AG04450 (cell line): ENCODE data around the gene DMD. TPM values are rescaled to one million over a fixed set of nuclear protein-coding genes. Genes with fewer than 3 reads are reported as not detected.

ENCODE experiments used
- CTCF ChIA-PET: fragments of 300-600, 350-600 bp; formaldehyde crosslinking; extraction: SDS; loops from one replicate; lab custom pipeline; 2022; ENCODE audit warnings: antibody characterized with exemption, inconsistent platforms; lab: Charles Lee
- POLR2A ChIA-PET: fragments of 350-600 bp; formaldehyde crosslinking; extraction: SDS; loops from one replicate; lab custom pipeline; 2021; ENCODE audit warnings: antibody characterized with exemption, inconsistent platforms; lab: Yijun Ruan, JAX
- DNase-seq: peaks from one replicate; pipeline ENCODE4 v3.0.0-alpha.2; 2011; ENCODE audit warnings: low read depth, low spot score
- H3K27ac ChIP-seq: one replicate; pipeline ENCODE4 v1.5.1; 2012; ENCODE audit warnings: low read depth, low read length, control low read depth
- H3K27me3 ChIP-seq: one replicate; pipeline ENCODE4 v1.6.0; 2012; ENCODE audit warnings: low read length; ENCODE audit not compliant: control insufficient read depth, insufficient read depth
- H3K4me3 ChIP-seq: 2 replicates; pipeline ENCODE4 v1.5.1; 2011; ENCODE audit warnings: mild to moderate bottlenecking, low read depth, low read length, control low read depth
- H3K9me3 ChIP-seq: 2 replicates; pipeline ENCODE4 v1.5.1; 2012; ENCODE audit warnings: low read length; ENCODE audit not compliant: control insufficient read depth, insufficient read depth
- CTCF ChIP-seq: IDR thresholded peaks from 2 replicates; pipeline ENCODE4 v1.5.1; 2011; ENCODE audit warnings: low read depth, low read length, control low read depth, inconsistent platforms
- polyA plus RNA-seq: library from polyadenylated mRNA; depleted of rRNA; stranded (reverse); fragments of >200 nt; gene quantifications from 2 replicates; pipeline ENCODE4 v1.2.3, GENCODE V29; 2011

Gene DMD
- polyA plus RNA-seq, 1 experiment: 7.6 TPM

- CTCF ChIA-PET: no interaction called here
Measured at GRCh38 chrX:32397562-32398216, 813.7 kb downstream of the DMD start.

GRCh38 chrX:32395878-32396277 is 815.5 kb downstream of the DMD start:
- no peaks in the 10 kb centered on the region for H3K27me3 ChIP-seq
- DNase-seq: no peak
- H3K4me3 ChIP-seq: no peak overlapping the region
- no peak overlapping the region for H3K27ac ChIP-seq
- no peak for TF ChIP-seq CTCF
- no peaks in the 10 kb centered on the region for H3K9me3 ChIP-seq
- CTCF ChIA-PET: no interaction called here
- POLR2A ChIA-PET: no interaction called here

More at GRCh38 chrX:32397562-32398216, 813.7 kb downstream of the DMD start:
- TF ChIP-seq CTCF: no peak
- no peak for DNase-seq
- Histone ChIP-seq H3K27ac (no peak overlapping the region), H3K27me3 (no peaks in the 10 kb centered on the region), H3K9me3 (no peaks in the 10 kb centered on the region), H3K4me3 (no peak overlapping the region)
- POLR2A ChIA-PET: no interaction called here

GRCh38 chrX:32392655-32393054 is 818.7 kb downstream of the DMD start:
- no peak for DNase-seq
- POLR2A ChIA-PET: no interaction called here
- no peak for TF ChIP-seq CTCF
- CTCF ChIA-PET: no interaction called here
- Histone ChIP-seq H3K4me3 (no peak overlapping the region), H3K27me3 (no peaks in the 10 kb centered on the region), H3K27ac (no peak overlapping the region), H3K9me3 (no peaks in the 10 kb centered on the region)

DNA sequence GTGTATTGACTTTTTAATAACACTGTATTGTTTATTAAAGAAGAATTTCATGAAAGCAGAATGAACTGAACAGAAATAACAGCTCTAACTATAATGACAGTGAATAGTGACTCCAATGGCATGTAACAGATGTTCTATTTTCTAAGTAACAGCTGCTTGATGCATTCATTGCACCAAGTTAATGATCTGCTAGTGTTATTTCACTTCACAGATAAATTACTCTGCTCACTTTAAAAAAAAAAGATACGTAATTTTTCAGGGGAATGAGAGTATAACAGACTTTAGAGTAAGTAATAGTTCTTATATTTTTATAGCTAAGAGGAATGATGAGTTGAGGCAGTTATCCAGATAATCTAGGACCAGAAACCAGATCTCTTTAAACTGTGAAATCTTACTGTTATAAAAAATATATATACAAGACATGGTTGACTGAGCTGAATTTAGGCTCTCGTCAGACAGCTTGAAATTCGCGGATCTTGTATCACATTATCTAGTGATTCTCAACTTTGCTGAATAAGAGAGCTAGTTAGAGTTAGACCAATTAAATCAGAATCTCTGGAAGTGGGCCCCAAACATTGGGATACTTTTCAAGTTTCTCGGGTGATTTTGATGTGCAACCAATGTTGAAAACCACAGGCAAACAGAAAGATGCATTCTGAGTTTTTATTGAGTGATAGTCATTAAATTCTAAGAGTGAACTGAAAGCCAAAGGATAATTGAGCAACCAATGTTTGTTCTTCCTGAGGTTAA is 840.7 kb downstream of the DMD start:
- H3K27ac ChIP-seq: no peak overlapping the region
- DNase-seq: no peak
- TF ChIP-seq CTCF: no peak
- no peak overlapping the region for H3K4me3 ChIP-seq
- no peaks in the 10 kb centered on the region for H3K27me3 ChIP-seq
- ChIA-PET CTCF (no interaction called here), POLR2A (no interaction called here)
- H3K9me3 ChIP-seq: no peaks in the 10 kb centered on the region
